GM10847 (cell line): ENCODE results near the gene TXLNA.

Source experiments
- POLR2A ChIP-seq: IDR thresholded peaks from 2 replicates; pipeline ENCODE4 v1.6.1; 2011; ENCODE audit not compliant: insufficient read length; ENCODE audit errors: extremely low read depth

The TXLNA gene

DNA sequence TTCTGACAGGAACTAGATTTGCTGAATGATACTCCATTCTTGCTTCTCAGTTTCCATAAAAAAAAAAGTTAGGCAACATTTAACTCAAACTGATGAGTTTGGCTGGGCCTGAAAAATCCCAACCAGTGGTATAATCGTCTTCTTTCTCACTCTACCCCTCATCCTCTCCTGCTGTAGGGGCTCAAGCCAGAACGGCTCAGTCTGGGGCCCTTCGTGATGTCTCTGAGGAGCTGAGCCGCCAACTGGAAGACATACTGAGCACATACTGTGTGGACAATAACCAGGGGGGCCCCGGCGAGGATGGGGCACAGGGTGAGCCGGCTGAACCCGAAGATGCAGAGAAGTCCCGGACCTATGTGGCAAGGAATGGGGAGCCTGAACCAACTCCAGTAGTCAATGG lies 1.6 kb downstream of the TXLNA start:
- TF ChIP-seq POLR2A: no peak

DNA sequence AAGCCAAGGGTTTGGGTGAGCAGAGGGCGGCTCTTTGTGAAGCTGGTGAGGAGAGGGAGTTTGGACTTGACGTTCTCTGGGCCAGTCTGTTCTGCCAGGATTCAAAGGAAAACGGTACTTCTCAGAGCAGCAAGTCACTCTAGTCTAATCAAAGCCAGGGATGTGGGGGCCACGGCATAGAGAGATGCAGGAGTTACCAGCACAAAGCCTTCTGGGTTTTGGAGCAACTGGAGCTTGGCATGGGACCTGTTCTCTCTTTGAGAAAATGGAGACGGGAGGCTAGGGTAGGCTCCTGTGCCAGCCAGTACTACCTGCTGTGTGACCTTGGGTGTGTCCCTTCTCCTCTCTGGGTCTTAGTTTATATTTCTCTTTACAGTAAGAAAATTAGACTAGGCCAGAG lies 2.1 kb downstream of the TXLNA start:
- TF ChIP-seq POLR2A: no peak

- TF ChIP-seq POLR2A: no peak
Observed at GRCh38 chr1:32182060-32182459, 2.6 kb downstream of the TXLNA start.

- no peak for TF ChIP-seq POLR2A
Observed at GRCh38 chr1:32184650-32185049, 5.2 kb downstream of the TXLNA start.

GRCh38 chr1:32186077-32186476 lies 6.6 kb downstream of the TXLNA start:
- no peak for TF ChIP-seq POLR2A

DNA sequence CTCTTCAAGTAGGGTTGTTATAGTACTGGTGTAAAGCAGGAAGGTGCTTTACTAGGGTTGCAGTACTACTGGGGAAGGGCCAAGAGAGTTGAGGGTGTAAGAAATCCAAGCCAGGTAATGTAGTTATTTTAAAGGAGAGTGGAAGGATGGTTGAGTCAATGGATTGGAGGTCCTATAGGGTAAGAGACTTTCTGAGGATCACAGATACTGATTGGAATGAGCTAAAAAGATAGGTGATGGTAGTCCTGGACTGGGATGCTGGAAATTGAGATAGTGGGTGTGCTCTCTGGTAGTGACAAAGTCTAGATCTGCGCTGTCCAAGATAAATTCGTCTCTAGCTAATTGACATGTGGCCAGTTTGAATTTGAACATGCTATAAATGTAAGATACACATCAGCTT lies 7.0 kb downstream of the TXLNA start:
- no peak for TF ChIP-seq POLR2A

GRCh38 chr1:32187850-32188249 lies 8.4 kb downstream of the TXLNA start:
- TF ChIP-seq POLR2A: no peak

DNA sequence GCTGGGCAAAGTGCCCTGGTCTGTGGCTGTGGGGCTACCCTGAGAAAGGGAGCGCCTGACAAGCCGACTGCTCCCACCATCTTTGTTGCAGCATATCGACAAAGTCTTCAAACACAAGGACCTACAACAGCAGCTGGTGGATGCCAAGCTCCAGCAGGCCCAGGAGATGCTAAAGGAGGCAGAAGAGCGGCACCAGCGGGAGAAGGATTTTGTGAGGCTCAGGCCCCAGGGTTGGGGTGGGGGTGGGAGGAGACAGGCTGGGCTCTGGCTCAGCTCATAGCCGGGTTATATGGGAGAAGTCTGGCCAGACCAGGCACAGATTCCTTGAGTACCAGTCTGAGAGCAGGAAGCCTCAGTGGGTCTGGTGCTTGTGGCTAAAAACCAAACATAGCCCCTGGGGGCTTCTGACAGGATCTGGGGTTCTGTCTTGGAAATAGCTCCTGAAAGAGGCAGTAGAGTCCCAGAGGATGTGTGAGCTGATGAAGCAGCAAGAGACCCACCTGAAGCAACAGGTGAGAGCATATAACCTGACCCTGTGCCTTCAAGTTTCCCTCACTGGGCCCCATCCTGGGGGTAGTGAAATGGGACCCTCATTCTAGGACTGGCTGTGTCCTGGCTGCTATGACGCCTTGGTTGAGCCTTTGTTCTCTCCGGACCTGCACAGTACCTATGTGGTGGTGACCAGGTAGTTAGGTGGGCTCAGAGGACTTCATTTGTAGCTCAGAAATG lies 12.9 kb downstream of the TXLNA start:
- no peak for TF ChIP-seq POLR2A

DNA sequence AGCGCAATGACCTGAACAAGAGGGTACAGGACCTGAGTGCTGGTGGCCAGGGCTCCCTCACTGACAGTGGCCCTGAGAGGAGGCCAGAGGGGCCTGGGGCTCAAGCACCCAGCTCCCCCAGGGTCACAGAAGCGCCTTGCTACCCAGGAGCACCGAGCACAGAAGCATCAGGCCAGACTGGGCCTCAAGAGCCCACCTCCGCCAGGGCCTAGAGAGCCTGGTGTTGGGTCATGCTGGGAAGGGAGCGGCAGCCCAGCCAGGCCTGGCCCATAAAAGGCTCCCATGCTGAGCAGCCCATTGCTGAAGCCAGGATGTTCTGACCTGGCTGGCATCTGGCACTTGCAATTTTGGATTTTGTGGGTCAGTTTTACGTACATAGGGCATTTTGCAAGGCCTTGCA lies 15.5 kb downstream of the TXLNA start:
- no peak for TF ChIP-seq POLR2A

- no peak for TF ChIP-seq POLR2A
Observed at GRCh38 chr1:32195531-32195930, 16.1 kb downstream of the TXLNA start.

DNA sequence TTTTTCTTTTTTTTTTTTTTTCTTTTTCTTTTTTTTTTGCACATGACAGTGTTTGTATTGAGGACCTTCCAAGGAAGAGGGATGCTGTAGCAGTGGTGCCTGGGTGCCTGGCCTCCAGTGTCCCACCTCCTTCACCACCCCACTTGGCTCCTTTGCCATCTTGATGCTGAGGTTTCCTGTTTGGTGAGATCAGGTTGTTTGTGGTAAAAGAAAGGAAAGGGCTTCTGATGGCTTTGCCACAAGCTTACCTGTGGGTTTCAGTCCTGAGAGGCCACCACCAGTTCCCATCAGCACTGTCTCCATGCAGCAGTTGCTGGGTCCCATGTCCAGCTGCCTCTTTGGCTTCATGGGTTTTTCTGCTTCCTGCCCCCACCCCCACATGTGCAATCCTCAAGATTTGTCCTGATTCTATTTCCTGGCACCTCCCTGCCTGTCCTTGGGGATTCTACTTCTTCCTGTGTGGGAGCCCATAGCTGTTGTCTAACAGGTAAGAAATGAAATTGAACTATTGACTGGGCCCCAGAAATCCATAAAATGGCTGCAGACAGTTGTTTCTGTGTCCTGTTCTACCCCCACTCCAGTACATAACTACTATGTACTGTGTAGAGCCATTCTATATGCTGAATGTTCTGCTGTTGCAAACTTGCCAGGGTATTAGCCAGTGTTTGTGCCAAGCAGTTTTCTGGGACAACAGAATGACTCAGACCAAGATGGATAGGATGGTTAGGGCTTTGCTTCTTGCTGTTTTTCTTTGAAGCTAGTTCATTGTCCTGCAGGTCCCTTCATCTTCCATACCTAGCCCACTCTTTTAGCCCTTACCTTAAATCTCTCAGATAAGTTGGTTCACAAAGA lies 16.7 kb downstream of the TXLNA start:
- no peak for TF ChIP-seq POLR2A

DNA sequence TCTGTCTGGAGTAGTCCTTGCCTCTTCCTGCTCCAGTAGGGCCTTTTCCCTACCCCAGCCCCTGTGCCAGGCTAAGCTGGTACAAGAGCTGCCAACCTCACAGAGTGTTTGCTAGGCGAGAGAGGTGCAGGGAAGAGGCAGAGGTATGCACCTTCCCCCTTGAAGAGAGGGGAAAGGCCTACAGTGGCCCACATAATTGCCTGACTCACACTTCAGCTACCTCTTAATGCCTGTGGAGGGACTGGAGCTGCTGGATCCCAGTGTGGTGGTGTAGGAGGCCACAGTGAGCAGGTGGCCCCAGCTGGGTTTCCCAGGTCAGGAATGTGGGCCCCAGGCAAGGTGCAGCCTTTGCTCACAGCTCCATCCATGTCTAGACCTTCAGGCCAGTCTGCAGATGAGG lies 17.6 kb downstream of the TXLNA start:
- no peak for TF ChIP-seq POLR2A

- no peak for TF ChIP-seq POLR2A
Observed at GRCh38 chr1:32197837-32198236, 18.4 kb downstream of the TXLNA start.

GRCh38 chr1:32198237-32199042 lies 19.0 kb downstream of the TXLNA start:
- no peak for TF ChIP-seq POLR2A

- TF ChIP-seq POLR2A: no peak
Observed at GRCh38 chr1:32199043-32199716, 19.7 kb downstream of the TXLNA start.

GRCh38 chr1:32199717-32200072 lies 20.2 kb downstream of the TXLNA start:
- TF ChIP-seq POLR2A: no peak
